Osteoblast (primary cell): ENCODE measurements around the gene NUP98. TPM values are rescaled to one million over a fixed set of nuclear protein-coding genes. Genes with fewer than 3 reads are reported as not detected.

Experiments
- DNase-seq: peaks from one replicate; pipeline ENCODE4 v3.0.0; 2011; ENCODE audit warnings: low spot score, mixed read lengths; ENCODE audit not compliant: insufficient read length; ENCODE audit errors: missing footprints
- H2AFZ ChIP-seq: 2 replicates; pipeline ENCODE4 v1.6.0; 2011; ENCODE audit warnings: mild to moderate bottlenecking, low read length
- H3K27ac ChIP-seq: 2 replicates; pipeline ENCODE4 v1.5.1; 2011; ENCODE audit warnings: mild to moderate bottlenecking, low read depth, low read length, moderate library complexity
- H3K27me3 ChIP-seq: 2 replicates; pipeline ENCODE4 v1.6.0; 2012; ENCODE audit warnings: mild to moderate bottlenecking, control low read depth, inconsistent platforms, low read length, moderate library complexity; ENCODE audit not compliant: insufficient read depth
- H3K36me3 ChIP-seq: 2 replicates; pipeline ENCODE4 v1.5.1; 2011; ENCODE audit warnings: mild to moderate bottlenecking, low read length, control low read depth, moderate library complexity; ENCODE audit not compliant: insufficient read depth
- H3K4me1 ChIP-seq: 2 replicates; pipeline ENCODE4 v1.5.1; 2011; ENCODE audit warnings: mild to moderate bottlenecking, low read length, control low read depth, moderate library complexity; ENCODE audit not compliant: insufficient read depth
- H3K4me2 ChIP-seq: 2 replicates; pipeline ENCODE4 v1.6.0; 2011; ENCODE audit warnings: mild to moderate bottlenecking, low read length; ENCODE audit not compliant: insufficient read depth
- H3K4me3 ChIP-seq: fragments of 200-600 bp; sonication (generic); 3 replicates; pipeline ENCODE4 v1.5.1; 2012; ENCODE audit warnings: mild to moderate bottlenecking, low read length, inconsistent platforms; ENCODE audit not compliant: insufficient read depth
- H3K79me2 ChIP-seq: 2 replicates; pipeline ENCODE4 v1.6.0; 2012; ENCODE audit warnings: mild to moderate bottlenecking, low read length, control low read depth, inconsistent platforms; ENCODE audit not compliant: insufficient read depth
- H3K9me3 ChIP-seq: 2 replicates; pipeline ENCODE4 v1.5.1; 2011; ENCODE audit warnings: low read depth, low read length, control low read depth
- H4K20me1 ChIP-seq: 2 replicates; pipeline ENCODE4 v1.6.0; 2012; ENCODE audit warnings: mild to moderate bottlenecking, low read length, control low read depth; ENCODE audit not compliant: insufficient read depth
- CTCF ChIP-seq: IDR thresholded peaks from 2 replicates; pipeline ENCODE4 v1.5.1; 2011; ENCODE audit warnings: mild to moderate bottlenecking, low read depth, low read length, moderate library complexity; ENCODE audit errors: extremely low read depth
- total RNA-seq: library from RNA; depleted of rRNA; stranded (reverse); fragments of >200 nt; gene quantifications from 2 replicates; pipeline ENCODE4 v1.2.3, GENCODE V29; 2012

NUP98 gene
- total RNA-seq, 1 donor = 114 TPM

GRCh38 chr11:3709977-3710376, 87.4 kb downstream of the NUP98 start:
- no peak for DNase-seq
- Histone ChIP-seq H4K20me1 (peaks cover 4% of the 10 kb centered on the region), H3K4me2 (no peak overlapping the region), H3K27me3 (no peaks in the 10 kb centered on the region), H2AFZ (no peak overlapping the region), H3K4me3 (no peak overlapping the region), H3K27ac (peak overlapping the region; percentile 42), H3K4me1 (peaks cover 16% of the 10 kb centered on the region), H3K36me3 (peaks cover 54% of the 10 kb centered on the region), H3K79me2 (peaks cover 16% of the 10 kb centered on the region), H3K9me3 (no peaks in the 10 kb centered on the region)
- TF ChIP-seq CTCF = no peak

GRCh38 chr11:3707176-3707575, 90.2 kb downstream of the NUP98 start:
- Histone ChIP-seq H4K20me1 (peaks cover 9% of the 10 kb centered on the region), H3K4me3 (no peak overlapping the region), H2AFZ (no peak overlapping the region), H3K27ac (peak overlapping the region; percentile 14), H3K36me3 (peaks cover 45% of the 10 kb centered on the region), H3K4me1 (peaks cover 17% of the 10 kb centered on the region), H3K79me2 (peaks cover 13% of the 10 kb centered on the region), H3K4me2 (no peak overlapping the region), H3K9me3 (no peaks in the 10 kb centered on the region), H3K27me3 (no peaks in the 10 kb centered on the region)
- no peak for DNase-seq
- no peak for TF ChIP-seq CTCF

GRCh38 chr11:3703383-3703782, 94.0 kb downstream of the NUP98 start:
- no peak overlapping the region for H3K4me2 ChIP-seq
- no peak overlapping the region for H2AFZ ChIP-seq
- H3K9me3 ChIP-seq = no peaks in the 10 kb centered on the region
- TF ChIP-seq CTCF = no peak
- no peak overlapping the region for H3K27ac ChIP-seq
- peaks cover 4% of the 10 kb centered on the region for H4K20me1 ChIP-seq
- no peak overlapping the region for H3K4me3 ChIP-seq
- no peaks in the 10 kb centered on the region for H3K79me2 ChIP-seq
- no peak for DNase-seq
- H3K36me3 ChIP-seq = peaks cover 67% of the 10 kb centered on the region
- peaks cover 8% of the 10 kb centered on the region for H3K4me1 ChIP-seq
- H3K27me3 ChIP-seq = no peaks in the 10 kb centered on the region

- H3K36me3 ChIP-seq = peaks cover 80% of the 10 kb centered on the region
- no peaks in the 10 kb centered on the region for H3K27me3 ChIP-seq
- no peaks in the 10 kb centered on the region for H3K9me3 ChIP-seq
- H3K4me3 ChIP-seq = no peak overlapping the region
- no peaks in the 10 kb centered on the region for H3K79me2 ChIP-seq
- DNase-seq = no peak
- H2AFZ ChIP-seq = no peak overlapping the region
- H3K4me2 ChIP-seq = no peak overlapping the region
- TF ChIP-seq CTCF = no peak
- H4K20me1 ChIP-seq = peaks cover 4% of the 10 kb centered on the region
- peaks cover 3% of the 10 kb centered on the region for H3K4me1 ChIP-seq
- no peak overlapping the region for H3K27ac ChIP-seq
These were observed 96.4 kb downstream of the NUP98 start for GRCh38 chr11:3700910-3701309.
